NCI-H2196 (cell line): ENCODE measurements around the gene ARL15.

Source experiments
- DNase-seq: peaks from one replicate; lab custom pipeline; 2025; ENCODE audit not compliant: unreplicated experiment; lab: John Stamatoyannopoulos, UW

The ARL15 gene

DNA sequence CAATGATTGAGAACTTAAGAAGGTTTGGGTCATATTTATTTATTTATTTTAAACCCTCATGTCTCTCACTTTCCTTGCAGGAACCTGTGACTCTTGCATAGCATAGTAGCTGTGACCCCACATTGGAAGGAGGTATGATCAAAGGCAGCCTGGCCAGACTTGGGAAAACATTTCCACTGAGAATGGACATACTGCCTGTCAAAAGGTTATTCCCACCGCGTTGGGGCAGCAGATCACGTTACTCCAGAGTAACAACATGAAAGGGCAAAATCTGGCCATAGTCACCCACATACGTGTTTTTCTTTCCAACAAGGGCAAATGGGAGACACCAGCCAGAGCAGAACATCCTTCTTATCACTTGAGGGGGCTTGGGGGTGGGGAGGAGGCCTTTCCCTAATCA lies 95.7 kb downstream of the ARL15 start:
- DNase-seq, result no peak

DNA sequence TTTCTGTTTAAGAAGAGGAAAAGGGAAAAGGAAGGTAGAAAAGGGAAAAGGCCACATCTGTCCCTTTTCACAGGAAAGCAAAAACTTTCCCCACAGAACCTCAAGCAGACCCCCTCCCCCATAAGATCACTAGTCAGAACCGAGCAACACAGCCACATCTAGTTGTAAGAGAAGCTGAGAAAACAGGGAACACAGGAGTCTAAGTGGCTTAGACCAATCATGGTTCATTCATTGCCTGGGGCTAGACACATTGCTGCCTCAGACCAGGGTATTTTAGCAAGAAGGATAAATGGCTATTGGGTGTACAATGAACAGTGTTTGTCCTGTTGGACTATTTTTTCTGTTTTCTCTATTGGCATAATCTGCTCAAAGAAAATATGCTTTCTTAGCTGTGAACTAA lies 98.0 kb downstream of the ARL15 start:
- DNase-seq, result no peak

DNA sequence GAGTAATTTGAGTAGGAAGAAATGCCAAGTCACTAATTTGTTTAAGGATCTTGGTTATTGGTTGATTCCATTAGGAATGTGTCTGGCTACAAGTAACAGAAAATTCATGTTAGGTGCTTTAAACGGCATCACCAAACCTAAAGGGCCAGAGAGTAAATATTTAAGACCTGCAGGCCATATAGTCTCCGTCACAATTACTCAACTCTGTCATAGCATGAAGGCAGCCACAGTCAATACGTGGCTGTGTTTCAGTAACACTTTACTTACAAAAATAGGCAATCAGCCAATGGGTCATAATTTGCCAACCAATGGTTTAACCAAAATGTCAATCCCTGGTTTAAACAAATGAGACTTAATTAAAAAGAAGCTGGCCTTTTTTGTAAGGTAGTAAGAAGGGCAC lies 98.5 kb downstream of the ARL15 start:
- DNase-seq, result no peak

DNA sequence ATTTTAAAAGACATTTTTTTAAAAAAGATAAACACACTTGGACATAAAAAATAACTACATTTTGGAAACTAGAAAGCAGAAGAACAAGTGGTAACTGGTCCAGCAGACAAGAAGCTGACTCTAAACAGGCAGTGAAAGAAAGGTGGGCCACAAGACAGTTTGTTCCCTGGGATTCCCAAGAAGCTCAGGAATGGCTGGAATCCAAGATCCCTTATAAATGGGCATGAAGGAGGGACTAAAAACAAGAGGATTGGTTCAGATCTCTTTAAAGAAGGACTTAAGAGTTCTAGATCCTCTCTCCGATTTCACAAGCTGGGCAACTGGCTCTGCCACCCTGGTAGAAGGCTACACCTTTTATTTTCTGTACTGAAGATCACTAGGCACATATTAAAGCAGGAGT lies 102.8 kb downstream of the ARL15 start:
- DNase-seq, result no peak

DNA sequence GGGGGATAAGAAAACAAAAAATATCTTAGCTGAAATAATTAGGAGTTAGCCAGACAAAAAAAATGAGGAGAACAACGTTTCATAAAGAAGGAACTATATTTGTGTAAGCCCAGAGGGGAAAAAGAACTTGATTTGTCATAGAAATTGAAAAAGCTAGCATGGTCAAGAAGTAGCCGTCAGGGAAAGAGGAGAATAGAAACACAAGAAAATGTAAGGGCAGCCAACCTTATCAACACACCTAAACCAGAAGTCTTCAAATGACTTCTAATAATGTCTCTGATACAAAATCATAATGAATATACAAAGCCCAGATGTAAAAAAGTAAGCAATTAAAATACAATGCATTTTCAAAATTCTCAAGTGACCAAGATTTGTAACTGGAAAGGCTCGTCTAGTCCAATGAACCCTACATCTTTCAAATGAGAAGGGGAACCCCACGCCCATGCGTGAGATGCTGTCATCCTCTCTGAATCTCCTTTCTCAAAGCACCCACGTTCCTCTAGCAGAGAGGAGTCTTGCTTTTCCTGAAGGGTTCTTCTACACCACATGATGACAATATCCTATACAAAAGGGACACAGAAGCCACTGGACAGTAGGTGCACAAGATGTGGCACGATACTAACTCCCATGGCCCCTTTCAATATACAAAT lies 103.7 kb downstream of the ARL15 start:
- DNase-seq, result no peak

DNA sequence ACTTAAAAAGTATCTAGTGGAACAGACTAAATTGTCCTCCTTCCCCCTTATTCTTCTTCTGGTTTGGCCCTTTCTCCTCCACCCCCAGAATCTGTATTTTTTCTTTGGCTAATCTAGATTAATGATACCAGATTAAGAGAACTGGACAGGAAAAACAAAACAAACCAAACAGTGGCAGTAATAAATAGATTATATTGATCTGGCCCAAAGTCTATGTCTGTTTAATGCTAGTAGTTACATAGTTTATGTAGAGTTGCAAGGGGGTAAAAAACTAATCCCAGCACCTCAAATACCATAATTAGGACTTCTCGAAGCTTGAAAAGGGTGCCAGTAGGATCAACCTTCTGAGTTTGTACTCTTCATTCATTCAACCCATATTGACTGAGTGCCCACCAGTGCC lies 104.5 kb downstream of the ARL15 start:
- DNase-seq, result no peak

DNA sequence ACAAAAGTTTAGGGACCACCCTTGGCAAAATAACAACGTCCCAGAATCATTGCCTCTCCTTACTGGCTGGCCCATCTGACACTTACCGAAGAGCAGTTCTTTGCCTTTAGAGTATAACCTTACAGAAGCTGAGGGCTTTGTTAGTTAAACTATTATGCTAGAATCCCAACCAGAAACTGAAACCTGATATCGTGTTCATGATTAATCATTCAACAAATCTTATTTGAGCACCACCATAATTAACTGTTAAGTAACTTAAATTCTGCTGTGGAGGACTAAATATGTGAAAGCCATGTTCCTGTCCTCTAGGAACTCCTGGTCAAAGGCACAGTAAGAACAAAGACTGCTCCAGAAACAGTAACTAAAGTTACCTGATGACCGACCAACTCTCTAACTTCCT lies 104.9 kb downstream of the ARL15 start:
- no peak for DNase-seq

DNA sequence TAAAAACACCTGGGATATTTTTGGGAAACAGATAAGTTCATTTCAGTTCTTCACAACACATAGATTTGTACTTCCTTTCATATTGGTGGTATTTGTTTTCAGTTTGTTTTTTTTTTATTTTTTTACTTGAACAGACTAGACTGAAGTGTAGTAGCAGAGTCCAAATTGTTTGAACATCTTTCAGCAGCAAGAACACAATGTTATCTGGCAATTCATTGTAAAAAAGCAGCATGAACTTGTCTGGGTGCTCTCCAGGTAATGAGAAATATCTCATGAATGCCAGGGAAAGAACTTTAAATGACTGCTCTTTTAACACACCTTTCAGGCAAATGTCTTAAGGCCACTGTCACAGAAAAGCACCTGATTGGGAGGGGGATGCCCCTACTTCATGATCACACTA lies 113.4 kb downstream of the ARL15 start:
- DNase-seq, result no peak

DNA sequence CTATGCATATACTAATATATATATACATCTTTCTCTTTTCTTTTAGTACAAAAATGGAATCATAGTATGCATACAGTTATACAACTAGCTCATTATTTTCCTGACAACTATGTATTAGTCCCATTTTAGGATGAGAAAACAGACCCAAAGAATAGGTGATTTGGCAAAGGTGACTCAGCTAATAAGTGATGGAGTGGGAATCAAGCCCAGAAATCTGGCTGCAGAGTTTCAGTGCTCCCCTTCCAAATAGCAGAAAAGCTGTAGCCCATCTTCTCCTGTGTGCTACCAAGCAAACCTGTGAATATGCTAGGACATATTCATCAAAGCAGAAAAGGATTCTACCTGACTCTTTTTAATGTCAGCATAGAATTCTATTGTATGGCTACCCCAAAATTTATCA lies 114.7 kb downstream of the ARL15 start:
- DNase-seq, result no peak

DNA sequence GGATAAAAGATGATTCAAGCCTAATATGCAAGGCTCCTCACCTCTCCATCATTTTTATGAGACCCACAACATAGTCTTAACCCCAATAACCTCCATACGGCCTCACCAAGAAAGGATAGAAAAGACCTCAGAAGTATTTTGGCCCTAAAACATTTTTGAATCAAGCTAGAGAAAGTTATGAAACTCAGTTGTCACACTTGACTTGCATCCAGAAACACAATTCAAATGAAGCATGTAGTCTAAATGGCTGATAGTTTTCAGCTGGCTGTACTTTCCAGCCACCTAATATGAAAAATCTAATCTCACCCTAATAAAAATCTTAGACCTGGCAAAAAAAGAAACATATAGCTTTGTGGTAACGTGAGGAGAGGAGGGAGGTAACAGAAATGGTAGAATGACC lies 116.1 kb downstream of the ARL15 start:
- DNase-seq, result no peak

DNA sequence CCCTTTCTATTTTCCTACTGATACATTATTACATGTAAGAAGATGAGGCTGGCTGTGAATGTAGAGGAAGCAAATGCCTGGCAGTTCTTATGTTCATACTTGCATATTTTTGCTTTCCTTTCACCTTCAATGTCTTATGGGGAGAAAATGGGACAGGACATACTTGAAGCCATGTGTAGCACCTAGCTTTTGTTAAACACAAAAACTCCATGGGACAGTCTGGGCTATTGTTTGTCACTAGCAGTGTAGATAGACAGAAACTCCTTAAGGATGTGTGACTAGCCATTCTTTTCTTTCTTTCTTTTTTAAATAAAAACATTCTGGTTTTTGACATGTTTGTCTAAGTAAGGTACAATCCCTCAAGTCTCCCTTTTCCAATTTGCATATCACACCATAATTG lies 122.7 kb downstream of the ARL15 start:
- no peak for DNase-seq

DNA sequence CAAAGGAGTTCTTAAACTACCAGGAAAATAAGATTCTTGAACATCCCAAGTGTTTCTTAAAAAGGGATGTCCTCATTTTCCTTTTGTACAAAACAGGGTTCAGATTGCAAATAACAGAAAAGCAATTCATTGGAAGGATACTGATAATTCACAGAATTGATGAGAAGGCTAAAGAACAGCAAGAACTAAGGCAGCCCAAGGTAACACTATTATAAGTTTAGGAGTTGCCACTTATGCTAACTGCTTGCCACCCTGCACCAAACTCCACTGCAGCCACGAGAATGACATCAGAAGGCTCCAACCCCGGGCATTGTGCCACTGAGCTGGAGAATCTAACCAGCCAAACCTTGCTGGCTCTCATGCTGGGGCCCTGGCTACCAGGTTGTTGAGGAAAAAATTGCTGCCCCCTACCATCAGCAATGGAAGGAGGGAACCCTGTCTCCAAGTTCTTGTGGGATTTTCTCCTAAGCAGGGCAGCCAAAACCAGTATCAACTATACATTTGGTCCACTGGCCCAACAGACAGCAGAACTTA lies 123.4 kb downstream of the ARL15 start:
- no peak for DNase-seq

DNA sequence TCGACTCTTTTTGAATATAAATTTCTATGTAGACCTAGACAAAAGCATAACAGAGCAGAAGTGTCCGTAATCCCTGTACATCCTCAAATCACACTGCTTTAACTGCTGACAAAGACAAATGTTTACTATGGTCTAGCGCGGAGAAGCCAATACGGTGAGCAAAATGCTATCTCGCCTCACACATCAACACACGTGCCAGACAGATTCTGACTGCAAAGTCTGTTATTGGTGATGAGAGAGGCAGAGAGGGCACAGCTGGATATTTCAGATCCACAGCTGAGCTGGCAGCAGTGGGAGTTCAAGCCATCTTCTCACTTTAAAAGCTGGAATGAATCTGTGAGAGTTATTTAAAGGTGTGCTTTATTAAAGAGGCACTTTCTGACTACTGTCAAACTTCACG lies 124.3 kb downstream of the ARL15 start:
- DNase-seq, result no peak

DNA sequence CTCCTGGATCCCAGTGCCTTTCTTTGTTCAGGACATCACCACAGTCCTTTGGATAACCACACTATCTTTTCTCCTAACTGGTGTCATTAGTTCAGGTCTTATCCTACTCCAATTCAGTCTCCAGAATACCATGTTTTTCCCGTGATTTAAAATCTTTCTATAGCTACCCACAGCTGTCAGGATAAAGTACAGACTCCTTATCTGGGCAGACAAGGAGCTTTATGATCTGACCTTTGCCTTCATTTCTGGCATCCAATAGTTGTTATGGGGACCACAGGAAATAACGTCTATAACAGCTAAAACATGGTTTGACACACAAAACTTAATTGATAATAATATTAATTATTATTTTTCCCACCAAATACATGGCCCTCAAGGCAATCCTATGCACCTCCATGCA lies 125.6 kb downstream of the ARL15 start:
- DNase-seq, result no peak

DNA sequence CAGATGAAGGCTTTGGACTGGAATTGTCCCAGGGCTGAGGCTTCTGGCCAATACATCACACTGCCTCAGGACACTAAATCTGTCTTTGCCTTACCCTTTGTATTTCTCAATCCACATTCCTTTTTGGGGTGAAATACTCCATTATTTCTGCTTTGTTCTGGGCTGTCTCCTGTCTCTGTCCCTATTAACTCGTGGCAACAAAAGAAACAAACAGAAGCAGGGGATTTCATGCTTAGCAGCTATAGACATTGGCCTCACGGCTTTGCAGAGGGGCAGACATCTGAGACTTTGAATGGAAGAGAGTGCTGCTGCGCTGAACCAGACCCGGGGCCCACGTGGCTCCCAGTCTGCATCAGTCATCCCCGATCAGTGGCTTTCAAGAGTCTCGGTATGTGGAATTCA lies 129.7 kb downstream of the ARL15 start:
- no peak for DNase-seq

DNA sequence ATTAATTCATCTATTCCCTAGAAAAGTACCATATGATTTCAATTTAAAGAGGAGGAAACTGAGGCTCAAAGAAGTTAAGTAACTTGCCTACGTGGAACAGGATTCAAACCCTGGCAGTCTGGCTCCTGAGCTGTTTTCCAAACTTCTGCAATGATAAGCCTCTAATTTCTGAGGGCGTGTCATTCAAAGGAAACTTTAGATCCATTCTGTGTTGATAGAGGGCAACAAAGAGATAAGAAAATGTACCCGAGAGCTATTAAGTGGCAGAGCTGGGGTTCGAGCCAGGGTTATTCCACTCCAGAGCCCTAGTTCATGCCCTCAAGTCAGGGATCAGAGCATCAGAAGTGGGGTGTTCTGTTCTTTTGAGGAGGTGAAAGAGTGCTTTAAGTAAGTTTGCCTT lies 131.4 kb downstream of the ARL15 start:
- no peak for DNase-seq

DNA sequence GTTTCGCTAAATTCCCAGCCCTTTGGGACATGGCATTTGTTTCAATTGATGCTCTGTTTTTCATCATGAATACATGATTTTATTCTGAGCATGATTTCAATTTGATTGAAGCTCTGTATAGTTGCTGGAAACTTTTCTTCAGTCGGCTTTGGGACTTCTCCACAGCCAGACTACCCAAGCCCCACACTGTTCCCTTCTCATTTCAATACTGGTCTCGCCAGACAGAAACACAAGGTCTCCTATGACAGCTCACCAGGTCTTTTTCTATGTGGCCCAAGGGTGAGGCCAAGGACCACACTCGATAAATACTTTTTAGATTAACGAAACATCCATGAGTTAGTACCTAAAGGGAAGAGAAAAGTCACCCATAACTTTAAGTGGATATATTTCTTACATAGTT lies 132.2 kb downstream of the ARL15 start:
- DNase-seq, result no peak

DNA sequence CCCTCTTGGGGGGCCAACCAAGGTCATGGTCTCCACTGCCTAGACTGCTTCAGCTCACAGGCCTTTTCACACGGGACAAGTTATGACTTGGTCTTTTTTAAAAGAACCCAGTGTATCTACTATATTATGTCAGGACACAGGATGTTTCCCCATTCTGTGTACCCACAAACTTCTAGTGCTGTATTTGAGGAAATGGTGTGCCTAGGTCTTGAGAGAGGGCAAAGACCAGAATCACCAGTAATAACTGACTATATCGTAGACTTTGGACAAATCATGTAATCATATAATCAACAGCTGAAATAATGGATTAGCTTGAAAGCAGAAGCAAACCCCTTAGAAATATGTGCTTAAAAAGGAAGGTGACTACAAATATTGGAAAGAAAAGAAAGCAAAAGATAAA lies 133.3 kb downstream of the ARL15 start:
- DNase-seq, result no peak

DNA sequence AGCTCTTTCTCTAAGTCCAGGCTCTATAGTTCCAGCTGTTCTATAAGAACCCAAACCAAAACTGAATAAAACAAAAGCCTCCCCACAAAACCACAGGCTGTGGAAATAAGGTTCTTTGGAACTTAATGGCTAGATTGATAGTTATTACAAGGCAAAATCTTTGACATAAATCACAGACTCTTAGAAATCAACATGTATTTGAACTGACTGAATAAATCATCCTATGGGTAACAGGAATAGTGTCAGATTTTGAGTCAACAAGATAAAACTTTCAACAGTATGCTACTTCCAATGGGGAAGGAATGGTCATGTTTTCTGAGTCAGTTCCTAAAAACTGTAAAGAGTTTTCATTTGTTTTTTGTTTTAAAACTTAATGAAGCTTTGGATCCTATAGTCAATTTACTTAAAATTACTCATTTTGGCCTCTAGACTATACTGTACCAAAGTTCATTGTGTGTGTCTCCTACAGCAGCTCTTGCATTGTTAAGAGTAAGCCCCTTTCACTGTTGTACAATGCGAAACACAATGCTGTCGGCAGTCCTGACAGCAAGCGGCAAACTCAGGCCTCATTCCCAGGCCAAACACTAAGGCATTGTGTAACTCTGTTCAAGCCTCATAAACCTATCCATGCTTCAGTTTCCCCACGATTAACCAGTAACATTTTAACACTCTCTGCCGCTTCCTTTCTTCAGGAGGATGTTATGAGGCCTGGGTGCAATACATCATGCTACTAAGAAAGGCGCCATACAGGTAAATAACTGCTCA lies 134.1 kb downstream of the ARL15 start:
- no peak for DNase-seq

DNA sequence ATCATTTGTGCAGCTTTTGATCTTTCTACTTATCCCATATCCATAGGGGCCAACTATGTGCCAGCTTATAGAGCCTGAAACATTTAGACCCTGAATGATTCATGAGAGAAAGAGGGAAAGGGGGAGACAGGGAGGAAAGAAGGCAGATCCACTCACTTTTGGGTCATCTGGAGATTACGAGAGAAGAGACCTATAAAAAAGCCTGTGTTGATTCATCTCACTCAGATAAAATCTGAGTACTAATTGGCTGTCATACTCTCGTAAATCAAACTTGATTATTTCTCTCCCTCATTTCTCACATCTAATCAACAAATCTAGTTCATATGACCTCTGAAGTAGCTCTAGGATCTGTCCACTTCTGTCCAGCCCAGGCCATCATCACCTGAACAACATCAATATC lies 137.1 kb downstream of the ARL15 start:
- no peak for DNase-seq

DNA sequence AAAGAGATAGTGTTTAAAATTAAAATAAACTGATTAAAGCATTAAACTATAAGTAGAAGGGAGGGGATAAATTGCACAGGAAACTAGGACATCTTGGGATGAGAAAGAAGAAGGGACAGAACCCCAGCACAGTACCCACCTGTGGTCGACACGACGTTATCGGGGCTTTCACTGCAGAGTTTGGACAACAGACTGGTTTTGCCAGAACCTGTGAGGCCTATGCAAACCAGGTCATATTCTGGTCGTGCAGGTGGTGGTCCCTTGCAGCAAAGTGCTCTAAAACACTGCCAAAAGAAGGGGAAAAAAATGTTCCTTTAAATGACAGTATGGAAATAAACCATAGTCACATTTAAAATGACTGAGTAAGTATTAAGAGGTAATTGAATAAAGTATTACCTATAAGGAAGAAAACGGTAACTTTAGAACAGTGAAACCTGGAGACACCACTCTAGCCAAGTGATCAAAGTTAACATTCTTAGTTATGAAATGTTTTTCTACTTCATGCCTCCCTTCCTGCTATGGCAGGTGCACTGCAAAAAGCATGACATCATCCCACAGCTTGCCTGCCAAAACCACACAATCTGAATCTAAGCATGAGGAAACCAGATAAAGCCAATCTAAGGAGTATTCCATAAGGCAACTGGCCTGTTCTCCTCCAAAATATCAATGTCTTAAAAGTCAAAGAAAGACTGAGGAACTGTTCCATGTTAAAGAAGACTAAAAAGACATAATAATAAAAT lies 138.6 kb downstream of the ARL15 start:
- DNase-seq, result peak; percentile 36

DNA sequence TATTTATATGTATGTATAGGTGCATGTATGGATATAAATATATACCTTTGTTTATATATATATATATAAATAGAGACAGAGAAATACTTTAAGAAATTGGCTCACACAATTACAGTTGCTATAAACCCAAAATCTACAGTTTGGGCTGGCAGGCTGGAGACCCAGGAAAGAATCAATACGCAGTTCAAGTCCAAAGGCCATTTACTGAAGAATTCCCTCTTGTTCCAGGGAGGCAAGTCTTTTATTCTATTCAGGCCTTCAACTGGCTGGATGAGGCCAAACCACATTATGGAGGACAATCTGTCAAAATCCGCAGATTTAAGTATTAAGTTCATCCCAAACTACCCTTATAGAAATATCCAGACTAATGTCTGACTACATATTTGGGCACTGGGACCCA lies 144.7 kb downstream of the ARL15 start:
- no peak for DNase-seq
